Hematopoietic multipotent progenitor cell (in vitro differentiated cells): ENCODE measurements around the gene EIF4G1. TPM values are rescaled to one million over a fixed set of nuclear protein-coding genes. Genes with fewer than 3 reads are reported as not detected.

ENCODE experiments used
- DNase-seq, 3 donors: peaks; one replicate each; pipeline ENCODE4 v3.0.0-alpha.2; 2011 to 2015; ENCODE audit warnings: low read depth in 2 of 3, low spot score in 2 of 3
- total RNA-seq: library from RNA; depleted of rRNA; stranded (reverse); fragments of >200 nt; gene quantifications from one replicate; pipeline ENCODE4 v1.2.3, GENCODE V29; 2012

EIF4G1 gene
- total RNA-seq, 1 donor, result 184 TPM

- no peak for DNase-seq
Observed at GRCh38 chr3:184348057-184348382, 33.6 kb downstream of the EIF4G1 start.

- DNase-seq, result no peak
Observed at GRCh38 chr3:184349563-184350470, 35.4 kb downstream of the EIF4G1 start.

GRCh38 chr3:184350618-184351017 is 36.2 kb downstream of the EIF4G1 start:
- DNase-seq, result no peak

- DNase-seq, result no peak
Observed at GRCh38 chr3:184351511-184352148, 37.2 kb downstream of the EIF4G1 start.

GRCh38 chr3:184352149-184352785 is 37.9 kb downstream of the EIF4G1 start:
- no peak for DNase-seq

- DNase-seq, result no peak
Observed at GRCh38 chr3:184352897-184353545, 38.6 kb downstream of the EIF4G1 start.

- no peak for DNase-seq
Observed at GRCh38 chr3:184353546-184353941, 39.1 kb downstream of the EIF4G1 start.

- peak; percentile 52 to 62 (median 60) for DNase-seq
Observed at GRCh38 chr3:184354121-184354728, 39.8 kb downstream of the EIF4G1 start.

GRCh38 chr3:184354754-184355153 is 40.3 kb downstream of the EIF4G1 start:
- DNase-seq, result no peak

GRCh38 chr3:184355261-184356040 is 41.0 kb downstream of the EIF4G1 start:
- no peak for DNase-seq

- DNase-seq, result no peak
Observed at GRCh38 chr3:184357248-184358123, 43.1 kb downstream of the EIF4G1 start.

GRCh38 chr3:184358124-184358767 is 43.8 kb downstream of the EIF4G1 start:
- no peak for DNase-seq

GRCh38 chr3:184358921-184359350 is 44.5 kb downstream of the EIF4G1 start:
- no peak for DNase-seq

GRCh38 chr3:184359610-184360009 is 45.2 kb downstream of the EIF4G1 start:
- no peak for DNase-seq

- no peak for DNase-seq
Observed at GRCh38 chr3:184360070-184360928, 45.9 kb downstream of the EIF4G1 start.

- no peak for DNase-seq
Observed at GRCh38 chr3:184360929-184361531, 46.6 kb downstream of the EIF4G1 start.

GRCh38 chr3:184361532-184361931 is 47.1 kb downstream of the EIF4G1 start, which contains the start of the genes CLCN2 and POLR2H:
CLCN2 (minus strand) TSS chr3:184361605; CDS start chr3:184361479, 126 bp downstream.
POLR2H (plus strand) TSS chr3:184361710; CDS start chr3:184363493, 1,783 bp downstream.
- peak in 1 of 3 donors; percentile 20 for DNase-seq
